Measurements from ENCODE around the gene PRKG1. TPM values are rescaled to one million over a fixed set of nuclear protein-coding genes. Genes with fewer than 3 reads are reported as not detected.

PRKG1 gene
- total and polyA plus RNA-seq, 4 donors, result 0.46 to 5.1 (median 1.5) TPM

DNA sequence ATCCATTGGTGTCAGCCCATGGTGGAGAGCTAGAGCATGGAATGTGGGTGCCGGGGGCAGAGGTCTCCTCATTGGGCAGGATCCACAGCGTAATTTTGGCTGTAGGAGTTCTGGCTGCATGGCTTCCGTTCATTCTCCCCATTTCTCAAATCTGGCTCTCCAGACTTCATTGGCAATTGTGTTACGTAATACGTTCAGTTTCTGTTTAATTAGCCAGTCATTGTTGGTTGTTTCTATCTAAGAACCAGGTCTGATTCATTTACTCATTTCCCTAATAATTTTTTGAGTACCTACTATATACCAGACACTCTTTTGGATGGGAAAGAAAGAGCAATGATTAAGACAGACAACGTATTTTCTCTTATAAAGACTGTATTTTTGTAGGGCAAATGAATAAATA, 325.6 kb downstream of the PRKG1 start:
- H3K36me3 ChIP-seq (ENCODE audit: control insufficient read depth in 4 of 4, insufficient read depth in 3 of 4, low read depth in 1 of 4, low read length in 3 of 4), result no peaks in the 10 kb centered on the region
- WGBS, result 75% methylated on average over 6 of the region's 6 CpGs
- no peak overlapping the region for H3K27ac ChIP-seq (ENCODE audit: low read depth in 1 of 2, low read length in 2 of 2)
- H3K9me3 ChIP-seq (ENCODE audit: control insufficient read depth in 4 of 4, low read length in 3 of 4), result no peaks in the 10 kb centered on the region
- TF ChIP-seq JUND (IDR thresholded peaks at IDR 0.05) (no peak), SP1 (IDR thresholded peaks at IDR 0.05) (no peak), EGR1 (IDR thresholded peaks at IDR 0.05; ENCODE audit: low read depth in 2 of 2) (no peak), FOXA2 (IDR thresholded peaks at IDR 0.05) (no peak), HNF4A (conservative IDR thresholded peaks at IDR 0.05) (no peak), YY1 (IDR thresholded peaks at IDR 0.05) (no peak), RAD21 (IDR thresholded peaks at IDR 0.05) (no peak), NR2F2 (IDR thresholded peaks at IDR 0.05) (no peak), FOXA1 (IDR thresholded peaks at IDR 0.05) (no peak), TAF1 (conservative IDR thresholded peaks at IDR 0.05) (no peak)
- TF ChIP-seq, protein P1, sequence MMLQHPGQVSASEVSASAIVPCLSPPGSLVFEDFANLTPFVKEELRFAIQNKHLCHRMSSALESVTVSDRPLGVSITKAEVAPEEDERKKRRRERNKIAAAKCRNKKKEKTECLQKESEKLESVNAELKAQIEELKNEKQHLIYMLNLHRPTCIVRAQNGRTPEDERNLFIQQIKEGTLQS (IDR thresholded peaks at IDR 0.05), result no peak
- TF ChIP-seq, protein P2, sequence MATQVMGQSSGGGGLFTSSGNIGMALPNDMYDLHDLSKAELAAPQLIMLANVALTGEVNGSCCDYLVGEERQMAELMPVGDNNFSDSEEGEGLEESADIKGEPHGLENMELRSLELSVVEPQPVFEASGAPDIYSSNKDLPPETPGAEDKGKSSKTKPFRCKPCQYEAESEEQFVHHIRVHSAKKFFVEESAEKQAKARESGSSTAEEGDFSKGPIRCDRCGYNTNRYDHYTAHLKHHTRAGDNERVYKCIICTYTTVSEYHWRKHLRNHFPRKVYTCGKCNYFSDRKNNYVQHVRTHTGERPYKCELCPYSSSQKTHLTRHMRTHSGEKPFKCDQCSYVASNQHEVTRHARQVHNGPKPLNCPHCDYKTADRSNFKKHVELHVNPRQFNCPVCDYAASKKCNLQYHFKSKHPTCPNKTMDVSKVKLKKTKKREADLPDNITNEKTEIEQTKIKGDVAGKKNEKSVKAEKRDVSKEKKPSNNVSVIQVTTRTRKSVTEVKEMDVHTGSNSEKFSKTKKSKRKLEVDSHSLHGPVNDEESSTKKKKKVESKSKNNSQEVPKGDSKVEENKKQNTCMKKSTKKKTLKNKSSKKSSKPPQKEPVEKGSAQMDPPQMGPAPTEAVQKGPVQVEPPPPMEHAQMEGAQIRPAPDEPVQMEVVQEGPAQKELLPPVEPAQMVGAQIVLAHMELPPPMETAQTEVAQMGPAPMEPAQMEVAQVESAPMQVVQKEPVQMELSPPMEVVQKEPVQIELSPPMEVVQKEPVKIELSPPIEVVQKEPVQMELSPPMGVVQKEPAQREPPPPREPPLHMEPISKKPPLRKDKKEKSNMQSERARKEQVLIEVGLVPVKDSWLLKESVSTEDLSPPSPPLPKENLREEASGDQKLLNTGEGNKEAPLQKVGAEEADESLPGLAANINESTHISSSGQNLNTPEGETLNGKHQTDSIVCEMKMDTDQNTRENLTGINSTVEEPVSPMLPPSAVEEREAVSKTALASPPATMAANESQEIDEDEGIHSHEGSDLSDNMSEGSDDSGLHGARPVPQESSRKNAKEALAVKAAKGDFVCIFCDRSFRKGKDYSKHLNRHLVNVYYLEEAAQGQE (IDR thresholded peaks at IDR 0.05), result no peak
- TF ChIP-seq, protein P3, sequence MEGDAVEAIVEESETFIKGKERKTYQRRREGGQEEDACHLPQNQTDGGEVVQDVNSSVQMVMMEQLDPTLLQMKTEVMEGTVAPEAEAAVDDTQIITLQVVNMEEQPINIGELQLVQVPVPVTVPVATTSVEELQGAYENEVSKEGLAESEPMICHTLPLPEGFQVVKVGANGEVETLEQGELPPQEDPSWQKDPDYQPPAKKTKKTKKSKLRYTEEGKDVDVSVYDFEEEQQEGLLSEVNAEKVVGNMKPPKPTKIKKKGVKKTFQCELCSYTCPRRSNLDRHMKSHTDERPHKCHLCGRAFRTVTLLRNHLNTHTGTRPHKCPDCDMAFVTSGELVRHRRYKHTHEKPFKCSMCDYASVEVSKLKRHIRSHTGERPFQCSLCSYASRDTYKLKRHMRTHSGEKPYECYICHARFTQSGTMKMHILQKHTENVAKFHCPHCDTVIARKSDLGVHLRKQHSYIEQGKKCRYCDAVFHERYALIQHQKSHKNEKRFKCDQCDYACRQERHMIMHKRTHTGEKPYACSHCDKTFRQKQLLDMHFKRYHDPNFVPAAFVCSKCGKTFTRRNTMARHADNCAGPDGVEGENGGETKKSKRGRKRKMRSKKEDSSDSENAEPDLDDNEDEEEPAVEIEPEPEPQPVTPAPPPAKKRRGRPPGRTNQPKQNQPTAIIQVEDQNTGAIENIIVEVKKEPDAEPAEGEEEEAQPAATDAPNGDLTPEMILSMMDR (IDR thresholded peaks at IDR 0.05; ENCODE audit: low read depth, low read length, missing input control), result no peak
- TF ChIP-seq, protein P4, sequence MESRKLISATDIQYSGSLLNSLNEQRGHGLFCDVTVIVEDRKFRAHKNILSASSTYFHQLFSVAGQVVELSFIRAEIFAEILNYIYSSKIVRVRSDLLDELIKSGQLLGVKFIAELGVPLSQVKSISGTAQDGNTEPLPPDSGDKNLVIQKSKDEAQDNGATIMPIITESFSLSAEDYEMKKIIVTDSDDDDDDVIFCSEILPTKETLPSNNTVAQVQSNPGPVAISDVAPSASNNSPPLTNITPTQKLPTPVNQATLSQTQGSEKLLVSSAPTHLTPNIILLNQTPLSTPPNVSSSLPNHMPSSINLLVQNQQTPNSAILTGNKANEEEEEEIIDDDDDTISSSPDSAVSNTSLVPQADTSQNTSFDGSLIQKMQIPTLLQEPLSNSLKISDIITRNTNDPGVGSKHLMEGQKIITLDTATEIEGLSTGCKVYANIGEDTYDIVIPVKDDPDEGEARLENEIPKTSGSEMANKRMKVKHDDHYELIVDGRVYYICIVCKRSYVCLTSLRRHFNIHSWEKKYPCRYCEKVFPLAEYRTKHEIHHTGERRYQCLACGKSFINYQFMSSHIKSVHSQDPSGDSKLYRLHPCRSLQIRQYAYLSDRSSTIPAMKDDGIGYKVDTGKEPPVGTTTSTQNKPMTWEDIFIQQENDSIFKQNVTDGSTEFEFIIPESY (IDR thresholded peaks at IDR 0.05), result no peak
- TF ChIP-seq, protein P5, sequence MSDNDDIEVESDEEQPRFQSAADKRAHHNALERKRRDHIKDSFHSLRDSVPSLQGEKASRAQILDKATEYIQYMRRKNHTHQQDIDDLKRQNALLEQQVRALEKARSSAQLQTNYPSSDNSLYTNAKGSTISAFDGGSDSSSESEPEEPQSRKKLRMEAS (IDR thresholded peaks at IDR 0.05), result no peak
- no peak overlapping the region for H3K9ac ChIP-seq (ENCODE audit: low read depth in 1 of 2, low read length in 2 of 2)
- no peaks in the 10 kb centered on the region for H3K27me3 ChIP-seq (ENCODE audit: control insufficient read depth in 4 of 4, insufficient read depth in 4 of 4, low read length in 3 of 4)
- DNase-seq (ENCODE audit: low spot score), result no peak
- no peak overlapping the region for H3K4me3 ChIP-seq (ENCODE audit: low read depth in 1 of 3, low read length in 3 of 3)
- peaks cover 0 to 3% (median 0%) of the 10 kb centered on the region in 4 donors for H3K4me1 ChIP-seq (ENCODE audit: control insufficient read depth in 4 of 4, insufficient read depth in 4 of 4, low read length in 3 of 4)

DNA sequence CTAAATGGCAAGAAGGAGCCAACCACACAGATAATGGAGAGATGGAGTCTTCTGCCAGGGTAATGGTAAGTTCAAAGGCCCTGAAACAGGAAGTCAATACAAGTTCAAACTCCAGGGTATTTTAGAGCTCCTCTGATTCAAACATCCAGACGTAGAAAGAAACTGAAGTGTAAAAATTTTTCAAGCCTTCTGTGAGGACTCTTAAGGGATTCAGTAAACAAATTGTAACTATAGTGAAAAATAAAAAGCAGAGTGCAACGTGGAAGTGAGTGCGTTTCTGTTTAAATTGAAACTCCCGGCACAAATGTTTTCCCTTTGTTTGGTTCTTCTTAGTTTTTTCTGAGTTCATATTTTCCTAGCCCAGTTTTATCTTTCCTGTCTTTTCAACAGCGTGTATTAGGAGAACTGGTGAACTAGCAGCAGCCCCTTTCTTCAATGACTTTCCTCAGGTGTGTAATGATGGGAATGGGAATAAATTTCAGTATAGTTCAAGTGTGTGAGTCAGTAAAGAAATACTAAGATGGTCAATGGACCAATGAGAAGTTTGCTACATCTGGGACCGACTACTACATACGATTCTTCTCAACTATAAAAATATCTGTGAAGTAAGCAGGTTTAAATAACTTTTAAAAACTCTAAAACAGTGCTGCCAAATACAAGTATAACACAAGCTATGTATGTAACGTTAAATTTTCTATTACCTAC, 326.3 kb downstream of the PRKG1 start:
- TF ChIP-seq HNF4A (conservative IDR thresholded peaks at IDR 0.05), result no peak
- Histone ChIP-seq H3K9ac (ENCODE audit: low read depth in 1 of 2, low read length in 2 of 2) (no peak overlapping the region), H3K4me1 (ENCODE audit: control insufficient read depth in 4 of 4, insufficient read depth in 4 of 4, low read length in 3 of 4) (peaks cover 0 to 3% (median 0%) of the 10 kb centered on the region in 4 donors), H3K27me3 (ENCODE audit: control insufficient read depth in 4 of 4, insufficient read depth in 4 of 4, low read length in 3 of 4) (no peaks in the 10 kb centered on the region), H3K4me3 (ENCODE audit: low read depth in 1 of 3, low read length in 3 of 3) (no peak overlapping the region), H3K36me3 (ENCODE audit: control insufficient read depth in 4 of 4, insufficient read depth in 3 of 4, low read depth in 1 of 4, low read length in 3 of 4) (no peaks in the 10 kb centered on the region), H3K9me3 (ENCODE audit: control insufficient read depth in 4 of 4, low read length in 3 of 4) (no peaks in the 10 kb centered on the region), H3K27ac (ENCODE audit: low read depth in 1 of 2, low read length in 2 of 2) (no peak overlapping the region)
- WGBS, result 74% methylated on average over 8 of the region's 8 CpGs
- DNase-seq (ENCODE audit: low spot score), result no peak
